HCT116 (cell line): ENCODE measurements around the gene TUG1. TPM values are rescaled to one million over a fixed set of nuclear protein-coding genes. Genes with fewer than 3 reads are reported as not detected.

ENCODE experiments used
- ATAC-seq: fragments of 200-7000 bp; cut with Tn5 transposase; 2 replicates; pipeline ENCODE4 v1.9.1; 2020; ENCODE audit warnings: mild to moderate bottlenecking, moderate library complexity
- BruUV-seq: library from RNA; stranded (reverse); fragments of 400-500 nt; replicated peaks from 2 replicates; lab custom pipeline; 2021; lab: Mats Ljungman, UMichigan
- CTCF ChIA-PET: fragments of 300-600 bp; sonication (Branson Sonifier 250); formaldehyde crosslinking; loops from one replicate; lab custom pipeline; 2021; ENCODE audit warnings: antibody characterized with exemption; lab: Charles Lee
- POLR2A ChIA-PET: fragments of 300-600, 350-600 bp; sonication (Branson Sonifier 250); formaldehyde crosslinking; loops from one replicate; lab custom pipeline; 2021; ENCODE audit warnings: antibody characterized with exemption; lab: Charles Lee
- RAD21 ChIA-PET, 2 experiments: fragments of 300-600 bp; sonication (Branson Sonifier 250); formaldehyde crosslinking; loops; one replicate each; lab custom pipeline; 2023; ENCODE audit warnings: low total read pairs in 2 of 2; ENCODE audit not compliant: uncharacterized antibody in 2 of 2, unreplicated experiment in 2 of 2, low non-redundant PET in 1 of 2; lab: Charles Lee
- DNase-seq: peaks from one replicate; pipeline ENCODE4 v3.0.0-alpha.2; 2010; ENCODE audit warnings: low read depth, low spot score
- H2AFZ ChIP-seq: fragments of 200-600 bp; shearing (Covaris generic), sonication (generic); 2 replicates; pipeline ENCODE4 v1.6.1; 2017; ENCODE audit warnings: low read depth, mixed run types, mixed read lengths, antibody characterized with exemption, low read length; ENCODE audit not compliant: poor library complexity, severe bottlenecking
- H3K27ac ChIP-seq: 2 replicates; pipeline ENCODE4 v1.5.1; 2012; ENCODE audit warnings: low read depth, low read length
- H3K27me3 ChIP-seq: fragments of 200-600 bp; sonication (generic); 2 replicates; pipeline ENCODE4 v1.6.1; 2016; ENCODE audit warnings: mixed run types, low read length, mixed read lengths; ENCODE audit not compliant: insufficient read depth
- H3K36me3 ChIP-seq, 2 experiments: fragments of 200-500 bp in 1 of 2; fragments of 200-600 bp in 1 of 2; sonication (Bioruptor generic) in 1 of 2; sonication (generic) in 1 of 2; 2 replicates each; pipeline versions ENCODE4 v1.5.1 to v1.6.1; 2014 to 2016; ENCODE audit warnings: low read length in 2 of 2, inconsistent platforms in 1 of 2, mixed read lengths in 1 of 2, mixed run types in 1 of 2; ENCODE audit not compliant: insufficient read depth in 2 of 2, control insufficient read depth in 1 of 2
- H3K4me1 ChIP-seq, 2 experiments: fragments of 200-600 bp in 1 of 2; sonication (generic) in 1 of 2; 2 replicates each; pipeline versions ENCODE4 v1.5.1 to v1.6.1; 2012 to 2017; ENCODE audit warnings: low read length in 2 of 2, inconsistent platforms in 1 of 2, mild to moderate bottlenecking in 1 of 2, mixed read lengths in 1 of 2, mixed run types in 1 of 2, moderate library complexity in 1 of 2; ENCODE audit not compliant: insufficient read depth in 2 of 2, control insufficient read depth in 1 of 2
- H3K4me2 ChIP-seq: fragments of 200-600 bp; sonication (generic); 2 replicates; pipeline ENCODE4 v1.6.1; 2017; ENCODE audit warnings: mixed run types, low read length, mixed read lengths
- H3K4me3 ChIP-seq, 2 experiments: fragments of 200-600 bp in 1 of 2; sonication (generic) in 1 of 2; replicated peaks in 1 of 2; 2 replicates each; pipeline ENCODE4 v1.5.1; 2011 to 2016; ENCODE audit warnings: low read length in 2 of 2, control low read depth in 1 of 2, low read depth in 1 of 2, mild to moderate bottlenecking in 1 of 2, mixed read lengths in 1 of 2, mixed run types in 1 of 2
- H3K79me2 ChIP-seq: fragments of 200-600 bp; sonication (generic); 2 replicates; pipeline ENCODE4 v1.6.1; 2017; ENCODE audit warnings: mild to moderate bottlenecking, mixed run types, low read length, moderate library complexity, mixed read lengths; ENCODE audit not compliant: insufficient read depth
- H3K9ac ChIP-seq: fragments of 200-600 bp; sonication (generic); 2 replicates; pipeline ENCODE4 v1.6.1; 2016; ENCODE audit warnings: low read length, mixed read lengths
- H3K9me2 ChIP-seq: fragments of 200-600 bp; sonication (generic), shearing (Covaris generic); 2 replicates; pipeline ENCODE4 v1.6.1; 2017; ENCODE audit warnings: mixed run types, mild to moderate bottlenecking, moderate library complexity; ENCODE audit not compliant: insufficient read depth
- H3K9me3 ChIP-seq, 2 experiments: fragments of 200-500 bp in 1 of 2; fragments of 200-600 bp in 1 of 2; sonication (Bioruptor generic) in 1 of 2; sonication (generic) in 1 of 2; 2 replicates each; pipeline ENCODE4 v1.6.1; 2014 to 2017; ENCODE audit warnings: low read length in 2 of 2, mixed read lengths in 2 of 2, inconsistent platforms in 1 of 2, low read depth in 1 of 2, mild to moderate bottlenecking in 1 of 2, mixed run types in 1 of 2, moderate library complexity in 1 of 2; ENCODE audit not compliant: control insufficient read depth in 1 of 2, insufficient read depth in 1 of 2
- H4K20me1 ChIP-seq: fragments of 200-600 bp; sonication (generic), shearing (Covaris generic); 2 replicates; pipeline ENCODE4 v1.6.1; 2017; ENCODE audit warnings: mixed run types, mild to moderate bottlenecking, moderate library complexity; ENCODE audit not compliant: insufficient read depth
- CBX3 ChIP-seq: IDR thresholded peaks from 2 replicates; pipeline ENCODE4 v1.6.1; 2012; ENCODE audit warnings: low read depth
- CEBPB ChIP-seq: IDR thresholded peaks from 2 replicates; pipeline ENCODE4 v1.6.1; 2012; ENCODE audit warnings: low read depth
- CTCF ChIP-seq, 3 experiments: fragments of 200-600 bp in 1 of 3; sonication (generic) in 1 of 3; IDR thresholded peaks in 2 of 3; conservative IDR thresholded peaks in 1 of 3; 2 replicates each; pipeline ENCODE4 v1.5.1; 2012 to 2017; ENCODE audit warnings: low read depth in 2 of 3, low read length in 2 of 3, antibody characterized with exemption in 1 of 3, borderline replicate concordance in 1 of 3, control low read depth in 1 of 3, mild to moderate bottlenecking in 1 of 3, mixed read lengths in 1 of 3, mixed run types in 1 of 3, moderate library complexity in 1 of 3; ENCODE audit not compliant: insufficient read depth in 1 of 3
- ELF1 ChIP-seq: IDR thresholded peaks from 2 replicates; pipeline ENCODE4 v1.6.1; 2012; ENCODE audit warnings: low read depth, borderline replicate concordance
- FOSL1 ChIP-seq: IDR thresholded peaks from 2 replicates; pipeline ENCODE4 v1.6.1; 2012; ENCODE audit warnings: low read depth
- JUND ChIP-seq: IDR thresholded peaks from 2 replicates; pipeline ENCODE4 v1.6.1; 2012
- POLR2A ChIP-seq: IDR thresholded peaks from 2 replicates; pipeline ENCODE4 v1.7.0; 2011; ENCODE audit warnings: borderline replicate concordance; ENCODE audit not compliant: insufficient read depth, insufficient read length; ENCODE audit errors: extremely low read depth
- POLR2AphosphoS5 ChIP-seq: IDR thresholded peaks from 2 replicates; pipeline ENCODE4 v1.6.1; 2011; ENCODE audit warnings: mild to moderate bottlenecking, low read depth, low read length, moderate library complexity
- RAD21 ChIP-seq: IDR thresholded peaks from 2 replicates; pipeline ENCODE4 v1.6.1; 2012; ENCODE audit warnings: low read depth, mild to moderate bottlenecking
- SRF ChIP-seq: IDR thresholded peaks from 2 replicates; pipeline ENCODE4 v1.6.1; 2012; ENCODE audit warnings: low read depth
- YY1 ChIP-seq: IDR thresholded peaks from 2 replicates; pipeline ENCODE4 v1.6.1; 2011; ENCODE audit warnings: low read length, low read depth, moderate library complexity, mild to moderate bottlenecking; ENCODE audit not compliant: insufficient replicate concordance; ENCODE audit errors: extremely low read depth
- ZFX ChIP-seq: fragments of 450-650 bp; IDR thresholded peaks from 2 replicates; pipeline ENCODE4 v1.6.1; 2017
- intact Hi-C: fragments of 100-400 bp; cut with micrococcal nuclease; formaldehyde crosslinking; loops from 2 replicates; pipeline ENCODE4 v1.10.0; 2022
- total RNA-seq: library from RNA; stranded (reverse); gene quantifications from one replicate; pipeline ENCODE4 v1.2.1, GENCODE V29; 2021; ENCODE audit not compliant: unreplicated experiment
- TF ChIP-seq, protein P1 (sequence below): IDR thresholded peaks from 2 replicates; pipeline ENCODE4 v1.6.1; 2012
- TF ChIP-seq, protein P2 (sequence below): IDR thresholded peaks from 2 replicates; pipeline ENCODE4 v1.6.1; 2011; ENCODE audit warnings: mild to moderate bottlenecking, low read length, moderate library complexity; ENCODE audit not compliant: insufficient replicate concordance; ENCODE audit errors: extremely low read depth

The TUG1 gene
- total RNA-seq, 1 experiment from 2014 or later, result 45.0 TPM

DNA sequence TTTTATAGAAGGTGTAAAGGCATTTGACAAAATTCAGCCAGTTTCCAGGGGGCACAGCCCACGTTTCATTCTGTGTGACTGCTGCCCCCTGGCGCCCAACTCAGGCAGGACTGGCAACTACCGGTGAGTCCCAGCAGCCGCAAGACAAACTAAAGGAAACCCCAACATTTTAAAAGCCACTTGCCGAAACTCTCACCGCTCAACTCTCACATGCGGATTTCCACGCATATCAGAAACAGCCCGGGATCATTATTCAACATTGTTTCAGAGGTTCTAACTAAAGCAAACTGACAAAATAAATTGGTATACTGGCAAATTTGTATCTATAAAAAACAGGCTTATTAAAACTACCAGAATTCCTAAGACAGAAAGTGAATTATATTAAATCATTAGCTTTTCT lies 48.7 kb upstream of the TUG1 start:
- TF ChIP-seq CTCF (IDR thresholded peaks at IDR 0.05 in 2 of 3, conservative IDR thresholded peaks at IDR 0.05 in 1 of 3; ENCODE audit: borderline replicate concordance in 1 of 3, insufficient read depth in 1 of 3, low read depth in 2 of 3, low read length in 2 of 3), result peak; percentile 82 to 91 (median 83)
- TF ChIP-seq RAD21, result peak; percentile 85
- no peak for TF ChIP-seq ZFX
- TF ChIP-seq, protein P1, sequence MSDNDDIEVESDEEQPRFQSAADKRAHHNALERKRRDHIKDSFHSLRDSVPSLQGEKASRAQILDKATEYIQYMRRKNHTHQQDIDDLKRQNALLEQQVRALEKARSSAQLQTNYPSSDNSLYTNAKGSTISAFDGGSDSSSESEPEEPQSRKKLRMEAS, result no peak
- no peak for TF ChIP-seq ELF1
- H3K27ac ChIP-seq, result no peak overlapping the region
- no peaks in the 10 kb centered on the region for H3K9me3 ChIP-seq
- no TSS peak for BruUV-seq
- no peaks in the 10 kb centered on the region for H3K36me3 ChIP-seq
- intact Hi-C loops, result loop anchor here (1.0 to 10.0 kb wide), 2 partner anchors 157 to 286 kb away; partner anchors contain the start of gene SLC35E4
- peak overlapping the region; percentile 32 for H3K4me2 ChIP-seq
- no peaks in the 10 kb centered on the region for H3K79me2 ChIP-seq
- no peaks in the 10 kb centered on the region for H3K9me2 ChIP-seq
- H3K27me3 ChIP-seq, result no peaks in the 10 kb centered on the region
- no peaks in the 10 kb centered on the region for H3K4me1 ChIP-seq
- no peak overlapping the region for H2AFZ ChIP-seq
- no peak overlapping the region for H3K4me3 ChIP-seq
- peak; percentile 94 for ATAC-seq
- RAD21 ChIA-PET, result interaction anchor here in 1 of 2 experiments (0.9 kb wide), 1 partner anchor 104 kb away, joined by 3 read pairs; no protein-coding TSS in a partner anchor
- DNase-seq, result peak; percentile 32
- POLR2A ChIA-PET, result interaction anchor here (1.6 kb wide), 1 partner anchor 157 kb away, joined by 5 read pairs; no protein-coding TSS in a partner anchor
- CTCF ChIA-PET, result interaction anchor here (0.8 to 4.1 kb wide), 12 partner anchors 8 to 318 kb away, joined by 3 to 45 read pairs (median 3); partner anchors contain the start of gene SLC35E4
- no peak overlapping the region for H3K9ac ChIP-seq
- no peaks in the 10 kb centered on the region for H4K20me1 ChIP-seq

DNA sequence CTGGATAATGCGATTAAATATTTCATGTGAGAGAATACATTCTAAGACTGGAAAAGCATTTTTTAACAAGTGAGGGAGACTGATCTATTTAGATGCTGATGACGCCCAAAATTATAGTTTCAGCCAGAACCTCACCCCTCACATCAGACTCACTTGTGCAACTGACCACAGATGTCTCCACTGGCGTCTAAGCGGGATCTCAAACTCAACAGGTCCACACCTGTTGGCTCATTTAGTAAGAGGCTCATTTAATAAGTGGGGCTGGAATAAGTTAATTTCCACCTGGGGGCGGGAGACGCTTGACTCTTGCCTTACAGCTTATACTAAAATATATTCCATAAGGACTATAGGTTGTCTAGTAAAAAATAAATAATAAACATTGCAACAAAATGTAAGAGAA lies 48.0 kb upstream of the TUG1 start:
- H3K4me1 ChIP-seq, result no peaks in the 10 kb centered on the region
- no peaks in the 10 kb centered on the region; a peak in 1 of 4 replicates for H3K36me3 ChIP-seq
- H3K27me3 ChIP-seq, result no peaks in the 10 kb centered on the region
- H2AFZ ChIP-seq, result no peak overlapping the region
- DNase-seq (no peak), ATAC-seq (no peak)
- no peaks in the 10 kb centered on the region for H4K20me1 ChIP-seq
- intact Hi-C loops, result loop anchor here (10.0 kb wide), 1 partner anchor 286 kb away; the partner anchor contains the start of gene SLC35E4
- BruUV-seq, result no TSS peak
- H3K9ac ChIP-seq, result no peak overlapping the region
- POLR2A ChIA-PET, result interaction anchor here (1.6 kb wide), 1 partner anchor 158 kb away, joined by 5 read pairs; no protein-coding TSS in a partner anchor
- H3K9me3 ChIP-seq, result no peaks in the 10 kb centered on the region
- CTCF ChIA-PET, result interaction anchor here (0.8 to 4.1 kb wide), 3 partner anchors 9 to 158 kb away, joined by 3 to 45 read pairs (median 3); no protein-coding TSS in a partner anchor
- RAD21 ChIA-PET, result no interaction called here
- H3K4me3 ChIP-seq, result no peak overlapping the region
- no peaks in the 10 kb centered on the region for H3K79me2 ChIP-seq
- no peaks in the 10 kb centered on the region for H3K9me2 ChIP-seq
- H3K27ac ChIP-seq, result no peak overlapping the region
- no peak overlapping the region for H3K4me2 ChIP-seq
- TF ChIP-seq POLR2AphosphoS5 (no peak), JUND (no peak), YY1 (no peak), POLR2A (no peak), CEBPB (no peak), FOSL1 (no peak), CBX3 (no peak), SRF (no peak)
- TF ChIP-seq, protein P2, sequence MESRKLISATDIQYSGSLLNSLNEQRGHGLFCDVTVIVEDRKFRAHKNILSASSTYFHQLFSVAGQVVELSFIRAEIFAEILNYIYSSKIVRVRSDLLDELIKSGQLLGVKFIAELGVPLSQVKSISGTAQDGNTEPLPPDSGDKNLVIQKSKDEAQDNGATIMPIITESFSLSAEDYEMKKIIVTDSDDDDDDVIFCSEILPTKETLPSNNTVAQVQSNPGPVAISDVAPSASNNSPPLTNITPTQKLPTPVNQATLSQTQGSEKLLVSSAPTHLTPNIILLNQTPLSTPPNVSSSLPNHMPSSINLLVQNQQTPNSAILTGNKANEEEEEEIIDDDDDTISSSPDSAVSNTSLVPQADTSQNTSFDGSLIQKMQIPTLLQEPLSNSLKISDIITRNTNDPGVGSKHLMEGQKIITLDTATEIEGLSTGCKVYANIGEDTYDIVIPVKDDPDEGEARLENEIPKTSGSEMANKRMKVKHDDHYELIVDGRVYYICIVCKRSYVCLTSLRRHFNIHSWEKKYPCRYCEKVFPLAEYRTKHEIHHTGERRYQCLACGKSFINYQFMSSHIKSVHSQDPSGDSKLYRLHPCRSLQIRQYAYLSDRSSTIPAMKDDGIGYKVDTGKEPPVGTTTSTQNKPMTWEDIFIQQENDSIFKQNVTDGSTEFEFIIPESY, result no peak
